ENCODE results near the gene ZBTB47.

Gene ZBTB47

GRCh38 chr3:42637001-42637400, 16.5 kb upstream of the ZBTB47 start:
- H3K36me3 ChIP-seq (ENCODE audit: insufficient read depth, low read length), result peaks cover 97% of the 10 kb centered on the region
- H3K9me3 ChIP-seq (ENCODE audit: insufficient read depth, low read depth, low read length), result no peaks in the 10 kb centered on the region
- H3K9ac ChIP-seq (ENCODE audit: low read depth, low read length), result no peak overlapping the region
- H3K4me1 ChIP-seq (ENCODE audit: insufficient read depth, low read length), result 0 out of 2 replicates have a peak, but pooled peaks cover 2% of the 10 kb centered on the region
- no peak overlapping the region for H3K4me3 ChIP-seq (ENCODE audit: low read length)
- WGBS, result 93% methylated on average over 3 of the region's 6 CpGs
- H3K27ac ChIP-seq (ENCODE audit: low read depth, low read length), result no peak overlapping the region
- H3K27me3 ChIP-seq (ENCODE audit: insufficient read depth, low read length), result no peaks in the 10 kb centered on the region

GRCh38 chr3:42638339-42638842, 15.1 kb upstream of the ZBTB47 start:
- 97% methylated on average over 6 of the region's 6 CpGs for WGBS
- Histone ChIP-seq H3K9ac (ENCODE audit: low read depth, low read length) (no peak overlapping the region), H3K27ac (ENCODE audit: low read depth, low read length) (no peak overlapping the region), H3K4me1 (ENCODE audit: insufficient read depth, low read length) (no peaks in the 10 kb centered on the region), H3K27me3 (ENCODE audit: insufficient read depth, low read length) (no peaks in the 10 kb centered on the region), H3K9me3 (ENCODE audit: insufficient read depth, low read depth, low read length) (no peaks in the 10 kb centered on the region), H3K4me3 (ENCODE audit: low read length) (no peak overlapping the region), H3K36me3 (ENCODE audit: insufficient read depth, low read length) (peaks cover 98% of the 10 kb centered on the region)

GRCh38 chr3:42639192-42639591, 14.3 kb upstream of the ZBTB47 start:
- Histone ChIP-seq H3K4me1 (ENCODE audit: insufficient read depth, low read length) (no peaks in the 10 kb centered on the region), H3K9me3 (ENCODE audit: insufficient read depth, low read depth, low read length) (no peaks in the 10 kb centered on the region), H3K36me3 (ENCODE audit: insufficient read depth, low read length) (peaks cover 98% of the 10 kb centered on the region), H3K9ac (ENCODE audit: low read depth, low read length) (no peak overlapping the region), H3K27me3 (ENCODE audit: insufficient read depth, low read length) (no peaks in the 10 kb centered on the region), H3K27ac (ENCODE audit: low read depth, low read length) (no peak overlapping the region), H3K4me3 (ENCODE audit: low read length) (no peak overlapping the region)
- 96% methylated on average over 6 of the region's 6 CpGs for WGBS

DNA sequence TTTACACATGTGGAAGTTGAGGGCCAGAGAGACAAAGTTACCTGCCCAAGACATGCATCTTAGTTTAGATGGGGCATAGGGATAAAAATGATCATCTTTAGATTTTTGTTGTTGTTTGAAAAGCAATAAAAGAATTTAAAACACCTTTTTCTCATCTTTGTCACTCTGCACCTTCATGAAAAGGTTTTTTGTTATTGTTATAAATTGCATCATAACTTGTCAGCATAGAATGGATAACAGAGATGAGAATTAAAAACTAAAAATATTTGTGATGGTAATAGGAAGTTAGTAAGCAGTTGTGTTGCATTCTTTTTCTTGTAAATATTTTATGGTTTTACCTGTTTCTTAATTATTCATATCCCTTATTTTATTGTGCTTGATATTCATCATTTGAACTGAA, 13.4 kb upstream of the ZBTB47 start:
- no peak overlapping the region for H3K4me3 ChIP-seq (ENCODE audit: low read length)
- no peaks in the 10 kb centered on the region for H3K27me3 ChIP-seq (ENCODE audit: insufficient read depth, low read length)
- no peaks in the 10 kb centered on the region for H3K9me3 ChIP-seq (ENCODE audit: insufficient read depth, low read depth, low read length)
- H3K4me1 ChIP-seq (ENCODE audit: insufficient read depth, low read length), result no peaks in the 10 kb centered on the region
- peaks cover 98% of the 10 kb centered on the region for H3K36me3 ChIP-seq (ENCODE audit: insufficient read depth, low read length)
- H3K9ac ChIP-seq (ENCODE audit: low read depth, low read length), result no peak overlapping the region
- H3K27ac ChIP-seq (ENCODE audit: low read depth, low read length), result no peak overlapping the region

DNA sequence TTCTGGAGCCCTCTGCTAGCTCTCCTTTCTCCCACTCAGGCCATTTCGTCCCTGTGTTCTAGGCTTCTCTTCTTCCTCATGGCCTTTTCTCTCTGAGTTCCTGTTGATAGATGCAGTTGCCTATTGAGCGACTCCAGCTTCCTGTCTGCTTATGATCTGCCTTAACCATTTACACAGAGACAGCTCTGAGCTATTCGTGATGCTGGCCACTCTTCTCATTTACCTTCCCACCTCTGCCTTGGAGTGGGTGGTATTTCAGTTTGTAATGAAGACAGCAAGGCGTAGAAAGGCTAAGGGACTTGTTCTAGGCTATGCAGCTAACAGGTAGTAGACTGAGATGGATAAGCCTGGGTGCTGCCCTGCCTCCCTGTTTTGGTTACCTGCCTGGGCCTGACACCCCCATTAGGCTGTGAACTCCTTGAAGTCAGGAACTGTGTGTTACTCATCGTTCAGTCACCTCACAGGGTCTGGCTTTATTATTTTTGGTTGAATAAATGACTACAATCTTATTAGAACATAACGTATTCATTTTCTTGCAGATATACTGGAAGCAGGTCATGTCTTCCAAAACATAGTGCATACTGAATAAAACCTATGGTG, 12.6 kb upstream of the ZBTB47 start:
- Histone ChIP-seq H3K4me3 (ENCODE audit: low read length) (no peak overlapping the region), H3K27me3 (ENCODE audit: insufficient read depth, low read length) (no peaks in the 10 kb centered on the region), H3K27ac (ENCODE audit: low read depth, low read length) (no peak overlapping the region), H3K4me1 (ENCODE audit: insufficient read depth, low read length) (no peaks in the 10 kb centered on the region), H3K36me3 (ENCODE audit: insufficient read depth, low read length) (peaks cover 99% of the 10 kb centered on the region), H3K9ac (ENCODE audit: low read depth, low read length) (no peak overlapping the region), H3K9me3 (ENCODE audit: insufficient read depth, low read depth, low read length) (no peaks in the 10 kb centered on the region)
- 96% methylated on average over 4 of the region's 6 CpGs for WGBS

DNA sequence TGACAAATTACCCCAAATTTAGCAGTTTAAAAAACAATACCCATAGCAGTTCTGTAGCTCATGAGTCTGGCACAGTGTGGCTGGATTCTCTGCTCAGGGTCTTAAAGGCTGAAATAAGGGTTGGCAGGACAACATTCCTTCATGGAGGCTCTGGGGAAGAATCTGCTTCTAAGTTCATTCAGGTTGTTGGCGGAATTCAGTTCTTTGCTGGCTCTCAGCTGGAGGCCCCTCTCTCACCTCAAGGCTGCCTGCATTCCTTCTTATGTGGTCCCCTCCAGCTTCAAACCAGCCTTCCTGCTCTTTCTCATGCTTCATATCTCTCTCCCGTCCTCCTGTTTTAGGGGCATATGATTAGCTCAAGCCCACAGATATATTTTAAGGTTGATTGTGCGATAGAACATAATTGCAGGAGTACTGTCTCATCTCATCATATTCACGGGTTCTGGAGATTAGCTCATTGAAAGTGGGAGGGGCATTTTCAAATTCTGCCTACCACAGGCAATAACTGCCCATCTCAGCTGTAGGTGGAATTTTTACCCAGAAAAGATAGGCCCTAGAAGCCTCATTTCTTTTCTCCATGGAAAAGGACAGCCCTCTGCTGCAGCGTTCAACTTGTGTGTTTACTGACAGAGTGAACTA, 5.6 kb upstream of the ZBTB47 start:
- no peak overlapping the region for H3K9ac ChIP-seq (ENCODE audit: low read depth, low read length)
- 87% methylated on average over 5 of the region's 5 CpGs for WGBS
- H3K4me1 ChIP-seq (ENCODE audit: insufficient read depth, low read length), result peaks cover 37% of the 10 kb centered on the region
- H3K9me3 ChIP-seq (ENCODE audit: insufficient read depth, low read depth, low read length), result no peaks in the 10 kb centered on the region
- H3K27ac ChIP-seq (ENCODE audit: low read depth, low read length), result peak overlapping the region; percentile 65
- no peak overlapping the region for H3K4me3 ChIP-seq (ENCODE audit: low read length)
- H3K36me3 ChIP-seq (ENCODE audit: insufficient read depth, low read length), result peaks cover 66% of the 10 kb centered on the region
- no peaks in the 10 kb centered on the region for H3K27me3 ChIP-seq (ENCODE audit: insufficient read depth, low read length)

DNA sequence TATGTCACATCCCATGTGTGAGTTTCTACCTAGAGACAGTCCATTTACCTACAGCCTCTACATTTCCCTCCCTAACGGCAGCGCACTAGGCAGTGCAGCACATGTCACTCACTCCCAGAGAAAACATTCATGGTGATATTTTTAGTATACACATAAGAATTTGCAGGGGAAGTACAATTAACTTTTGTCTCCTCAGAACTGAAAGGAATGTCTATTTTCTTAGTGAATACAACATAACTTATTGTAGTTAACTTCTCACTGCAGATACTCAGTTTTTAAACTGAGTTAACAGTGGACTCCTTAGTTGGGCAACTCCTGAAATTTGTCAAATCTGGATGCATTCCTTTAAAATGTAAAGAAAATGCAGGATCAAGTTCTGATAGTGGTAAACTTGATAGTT, 4.5 kb upstream of the ZBTB47 start:
- Histone ChIP-seq H3K36me3 (ENCODE audit: insufficient read depth, low read length) (peaks cover 56% of the 10 kb centered on the region), H3K9ac (ENCODE audit: low read depth, low read length) (no peak overlapping the region), H3K27me3 (ENCODE audit: insufficient read depth, low read length) (no peaks in the 10 kb centered on the region), H3K4me1 (ENCODE audit: insufficient read depth, low read length) (peaks cover 44% of the 10 kb centered on the region), H3K9me3 (ENCODE audit: insufficient read depth, low read depth, low read length) (no peaks in the 10 kb centered on the region), H3K4me3 (ENCODE audit: low read length) (no peak overlapping the region), H3K27ac (ENCODE audit: low read depth, low read length) (no peak overlapping the region)
- 100% methylated on average over 2 of the region's 2 CpGs for whole genome bisulfite sequencing

- no peaks in the 10 kb centered on the region for H3K9me3 ChIP-seq (ENCODE audit: insufficient read depth, low read depth, low read length)
- peaks cover 48% of the 10 kb centered on the region for H3K36me3 ChIP-seq (ENCODE audit: insufficient read depth, low read length)
- WGBS, result 91% methylated on average over 4 of the region's 4 CpGs
- H3K27me3 ChIP-seq (ENCODE audit: insufficient read depth, low read length), result no peaks in the 10 kb centered on the region
- peaks cover 44% of the 10 kb centered on the region for H3K4me1 ChIP-seq (ENCODE audit: insufficient read depth, low read length)
- no peak overlapping the region for H3K9ac ChIP-seq (ENCODE audit: low read depth, low read length)
- no peak overlapping the region for H3K27ac ChIP-seq (ENCODE audit: low read depth, low read length)
- H3K4me3 ChIP-seq (ENCODE audit: low read length), result no peak overlapping the region
Observed at GRCh38 chr3:42649783-42650182, 3.7 kb upstream of the ZBTB47 start.

GRCh38 chr3:42651248-42652091, 2.0 kb upstream of the ZBTB47 start:
- Histone ChIP-seq H3K4me1 (ENCODE audit: insufficient read depth, low read length) (peaks cover 53% of the 10 kb centered on the region), H3K9me3 (ENCODE audit: insufficient read depth, low read depth, low read length) (no peaks in the 10 kb centered on the region), H3K27ac (ENCODE audit: low read depth, low read length) (no peak overlapping the region; the same call in 1 of the 2 replicates), H3K4me3 (ENCODE audit: low read length) (no peak overlapping the region), H3K9ac (ENCODE audit: low read depth, low read length) (no peak overlapping the region), H3K27me3 (ENCODE audit: insufficient read depth, low read length) (no peaks in the 10 kb centered on the region), H3K36me3 (ENCODE audit: insufficient read depth, low read length) (peaks cover 31% of the 10 kb centered on the region)
- WGBS, result 37% methylated on average over 9 of the region's 9 CpGs

DNA sequence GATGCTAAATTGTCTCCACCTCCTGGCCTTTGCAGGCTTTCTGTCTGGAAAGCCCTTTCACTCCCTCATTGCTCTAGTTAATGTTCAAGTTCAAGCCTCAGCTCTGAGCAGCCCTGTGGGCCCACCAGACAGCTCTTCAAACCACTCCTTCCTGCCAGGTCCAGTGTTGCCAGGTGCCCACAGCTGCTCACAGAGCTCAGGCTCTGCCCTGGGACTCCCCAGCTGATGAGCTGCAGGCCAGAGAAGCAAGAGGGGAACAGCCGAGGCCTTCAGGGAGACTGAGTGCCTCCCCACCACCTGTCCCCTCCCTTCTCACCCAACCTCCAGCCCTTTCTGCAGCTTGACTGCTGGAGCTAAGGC, 1.3 kb upstream of the ZBTB47 start:
- Histone ChIP-seq H3K27ac (ENCODE audit: low read depth, low read length) (no peak overlapping the region), H3K9me3 (ENCODE audit: insufficient read depth, low read depth, low read length) (no peaks in the 10 kb centered on the region), H3K27me3 (ENCODE audit: insufficient read depth, low read length) (no peaks in the 10 kb centered on the region), H3K36me3 (ENCODE audit: insufficient read depth, low read length) (peaks cover 24% of the 10 kb centered on the region), H3K4me3 (ENCODE audit: low read length) (no peak overlapping the region), H3K4me1 (ENCODE audit: insufficient read depth, low read length) (peaks cover 47% of the 10 kb centered on the region), H3K9ac (ENCODE audit: low read depth, low read length) (no peak overlapping the region)
- 71% methylated on average over 1 of the region's 1 CpG for WGBS

DNA sequence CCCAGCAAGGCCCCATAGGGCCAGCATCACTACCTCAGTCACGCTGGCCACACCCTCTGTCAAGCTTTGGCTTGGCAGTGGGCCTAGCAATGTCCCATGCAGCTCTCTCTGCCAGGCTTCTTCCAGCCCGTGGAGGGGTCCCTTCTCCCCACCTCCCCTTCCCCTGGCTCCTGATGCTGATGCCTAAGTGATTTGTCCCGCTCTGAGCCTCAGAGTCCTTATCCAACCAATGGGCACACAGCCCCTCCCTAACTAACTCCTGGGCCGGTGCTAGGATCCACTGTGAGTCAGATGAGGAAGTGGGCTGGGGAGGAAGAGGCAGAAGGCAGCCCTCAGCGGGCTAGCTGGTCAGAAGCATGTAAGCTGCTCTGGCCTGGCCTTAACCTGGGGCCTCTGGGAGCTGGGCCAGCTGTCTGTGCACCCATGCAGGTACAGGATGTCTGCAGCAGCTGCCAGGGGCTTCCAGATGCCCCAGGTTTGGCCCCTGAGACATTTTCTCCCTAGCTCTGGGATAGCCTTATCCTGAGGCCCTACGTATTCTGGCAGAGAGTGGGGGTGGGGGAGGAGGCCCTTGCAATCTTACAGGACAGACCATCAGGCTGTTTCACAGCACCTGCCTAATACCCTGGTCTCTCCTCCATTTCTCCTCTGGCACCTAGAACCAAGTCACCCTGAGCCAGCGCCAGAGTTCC, 740 bp upstream of the ZBTB47 start:
- WGBS, result 52% methylated on average over 7 of the region's 7 CpGs
- H3K27me3 ChIP-seq (ENCODE audit: insufficient read depth, low read length), result no peaks in the 10 kb centered on the region
- H3K4me3 ChIP-seq (ENCODE audit: low read length), result peak overlapping the region; percentile 69
- no peak overlapping the region for H3K27ac ChIP-seq (ENCODE audit: low read depth, low read length)
- H3K36me3 ChIP-seq (ENCODE audit: insufficient read depth, low read length), result peaks cover 18% of the 10 kb centered on the region
- H3K9me3 ChIP-seq (ENCODE audit: insufficient read depth, low read depth, low read length), result no peaks in the 10 kb centered on the region
- peaks cover 42% of the 10 kb centered on the region for H3K4me1 ChIP-seq (ENCODE audit: insufficient read depth, low read length)
- no peak overlapping the region for H3K9ac ChIP-seq (ENCODE audit: low read depth, low read length)

Measured in HUES64 (cell line).